ENCODE data around the gene PIP5K1B. TPM values are rescaled to one million over a fixed set of nuclear protein-coding genes. Genes with fewer than 3 reads are reported as not detected.

Gene PIP5K1B
- total and polyA plus RNA-seq, 10 of the 15 experiments (the other 5 are each of a cell fraction or from before 2014, with no cell fraction given) = 6.8 to 16.3 (median 10.6) TPM

DNA sequence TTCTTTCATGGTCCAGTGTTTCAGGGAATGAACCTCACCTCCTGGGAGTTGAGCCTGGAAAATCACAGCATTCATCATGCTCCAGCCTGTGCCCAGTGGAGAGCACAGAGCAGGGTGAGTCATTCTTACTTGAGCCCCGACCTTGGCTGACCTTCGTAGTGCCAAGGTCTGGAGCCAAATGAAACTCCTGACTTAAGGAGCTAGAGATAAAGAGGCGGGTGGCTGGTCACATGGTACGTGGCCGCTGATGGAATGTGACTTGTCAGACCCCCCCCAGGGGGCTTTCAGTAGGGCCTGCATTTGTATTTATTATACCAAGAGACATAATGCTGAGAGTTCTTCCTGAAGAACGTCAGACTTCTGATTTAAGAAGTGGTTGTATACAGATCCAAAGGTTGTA, 15.0 kb upstream of the PIP5K1B start (continued):
- no peak for TF ChIP-seq SUZ12 (IDR thresholded peaks at IDR 0.05; ENCODE audit: unreplicated experiment)
- no peak for TF ChIP-seq TBL1XR1 (IDR thresholded peaks at IDR 0.05; ENCODE audit: low read depth, low read length)
- TF ChIP-seq, protein P1, sequence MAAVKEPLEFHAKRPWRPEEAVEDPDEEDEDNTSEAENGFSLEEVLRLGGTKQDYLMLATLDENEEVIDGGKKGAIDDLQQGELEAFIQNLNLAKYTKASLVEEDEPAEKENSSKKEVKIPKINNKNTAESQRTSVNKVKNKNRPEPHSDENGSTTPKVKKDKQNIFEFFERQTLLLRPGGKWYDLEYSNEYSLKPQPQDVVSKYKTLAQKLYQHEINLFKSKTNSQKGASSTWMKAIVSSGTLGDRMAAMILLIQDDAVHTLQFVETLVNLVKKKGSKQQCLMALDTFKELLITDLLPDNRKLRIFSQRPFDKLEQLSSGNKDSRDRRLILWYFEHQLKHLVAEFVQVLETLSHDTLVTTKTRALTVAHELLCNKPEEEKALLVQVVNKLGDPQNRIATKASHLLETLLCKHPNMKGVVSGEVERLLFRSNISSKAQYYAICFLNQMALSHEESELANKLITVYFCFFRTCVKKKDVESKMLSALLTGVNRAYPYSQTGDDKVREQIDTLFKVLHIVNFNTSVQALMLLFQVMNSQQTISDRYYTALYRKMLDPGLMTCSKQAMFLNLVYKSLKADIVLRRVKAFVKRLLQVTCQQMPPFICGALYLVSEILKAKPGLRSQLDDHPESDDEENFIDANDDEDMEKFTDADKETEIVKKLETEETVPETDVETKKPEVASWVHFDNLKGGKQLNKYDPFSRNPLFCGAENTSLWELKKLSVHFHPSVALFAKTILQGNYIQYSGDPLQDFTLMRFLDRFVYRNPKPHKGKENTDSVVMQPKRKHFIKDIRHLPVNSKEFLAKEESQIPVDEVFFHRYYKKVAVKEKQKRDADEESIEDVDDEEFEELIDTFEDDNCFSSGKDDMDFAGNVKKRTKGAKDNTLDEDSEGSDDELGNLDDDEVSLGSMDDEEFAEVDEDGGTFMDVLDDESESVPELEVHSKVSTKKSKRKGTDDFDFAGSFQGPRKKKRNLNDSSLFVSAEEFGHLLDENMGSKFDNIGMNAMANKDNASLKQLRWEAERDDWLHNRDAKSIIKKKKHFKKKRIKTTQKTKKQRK (IDR thresholded peaks at IDR 0.05; ENCODE audit: low read depth, low read length) = no peak

DNA sequence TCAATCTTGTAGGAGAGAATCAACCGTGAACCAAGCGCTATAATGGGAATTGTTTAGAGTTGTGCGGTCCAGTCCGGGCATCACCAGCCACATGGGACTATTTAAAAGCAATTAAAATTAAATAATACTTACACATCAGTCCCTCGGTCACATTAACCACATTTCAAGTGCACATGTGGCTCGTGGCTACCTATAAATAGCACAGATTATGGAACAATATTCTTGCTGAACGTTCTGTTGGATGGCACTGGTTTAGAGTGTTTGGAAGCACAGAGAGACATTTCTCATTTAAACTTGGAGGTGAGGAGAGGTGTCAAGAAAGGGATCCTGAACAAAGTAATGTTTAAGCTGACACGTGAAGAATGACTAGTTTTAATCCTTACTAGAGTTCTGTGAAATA, 12.5 kb upstream of the PIP5K1B start:
- SMC1A ChIA-PET (ENCODE audit: uncharacterized antibody, unreplicated experiment) = interaction anchor here (1.0 kb wide), 1 partner anchor 109 kb away, joined by 3 read pairs; no protein-coding TSS in a partner anchor
- H3K27me3 ChIP-seq (replicated peaks in 1 of 2; ENCODE audit: control insufficient read depth in 2 of 2, insufficient read depth in 2 of 2, low read length in 1 of 2) = no peaks in the 10 kb centered on the region
- no peaks in the 10 kb centered on the region for H3K36me3 ChIP-seq (ENCODE audit: control insufficient read depth in 2 of 2, insufficient read depth in 2 of 2, low read length in 1 of 2)
- H3K4me2 ChIP-seq (ENCODE audit: control insufficient read depth, insufficient read depth) = no peak overlapping the region
- WGBS (ENCODE audit: insufficient coverage, insufficient replicate concordance, low lambda C conversion rate, missing lambda C conversion rate) = 46% methylated on average over 8 of the region's 8 CpGs
- H2AFZ ChIP-seq (ENCODE audit: control insufficient read depth, low read depth, low read length) = no peak overlapping the region
- H3K27ac ChIP-seq (ENCODE audit: control insufficient read depth, insufficient read depth) = no peak overlapping the region
- no peaks in the 10 kb centered on the region for H3K9me3 ChIP-seq (replicated peaks; ENCODE audit: control insufficient read depth, insufficient read depth, low read length)
- no peaks in the 10 kb centered on the region for H3K4me1 ChIP-seq (ENCODE audit: control insufficient read depth, insufficient read depth, low read length)
- DNase-seq (ENCODE audit: low read depth, low spot score) = no peak
- in situ Hi-C loops (cut with MboI) = no loop called here
- CTCF ChIA-PET = interaction anchor here (1.2 to 1.6 kb wide), 2 partner anchors 10 to 307 kb away, joined by 4 read pairs; no protein-coding TSS in a partner anchor
- POLR2A ChIA-PET = no interaction called here
- no peak for TF ChIP-seq SIN3A (IDR thresholded peaks at IDR 0.05; ENCODE audit: low read depth, low read length)
- TF ChIP-seq NR2C2 (IDR thresholded peaks at IDR 0.05; ENCODE audit: borderline replicate concordance, control insufficient read depth, insufficient read length, low read depth) = no peak
- no peak for TF ChIP-seq STAT1 (conservative IDR thresholded peaks at IDR 0.05)
- H3K9ac ChIP-seq (ENCODE audit: control insufficient read depth, insufficient read depth, low read length) = no peak overlapping the region
- H4K20me1 ChIP-seq (ENCODE audit: control insufficient read depth, insufficient read depth) = no peaks in the 10 kb centered on the region
- no peak for ATAC-seq
- no TSS peak for BruUV-seq (replicated peaks)
- RAD21 ChIA-PET (ENCODE audit: unreplicated experiment) = no interaction called here
- H3K79me2 ChIP-seq (ENCODE audit: control insufficient read depth, insufficient read depth, low read length) = no peaks in the 10 kb centered on the region
- no peak for FAIRE-seq
- intact Hi-C loops (cut with micrococcal nuclease; ENCODE audit: unreplicated experiment) = no loop called here
- no peak overlapping the region for H3K4me3 ChIP-seq
